DND-41 (cell line): ENCODE measurements around the gene R3HDM1.

Source experiments
- CTCF ChIP-seq: IDR thresholded peaks from 2 replicates; pipeline ENCODE4 v1.5.1; 2012; ENCODE audit warnings: borderline replicate concordance, low read length, moderate library complexity, mild to moderate bottlenecking; ENCODE audit not compliant: poor library complexity, severe bottlenecking; ENCODE audit errors: extremely low read depth
- EZH2 ChIP-seq: IDR thresholded peaks from 3 replicates; pipeline ENCODE4 v1.6.1; 2012; ENCODE audit warnings: borderline replicate concordance, low read depth, mild to moderate bottlenecking, moderate library complexity, low read length, inconsistent platforms; ENCODE audit not compliant: severe bottlenecking

GRCh38 chr2:135664623-135665068 is 133.4 kb downstream of the R3HDM1 start:
- TF ChIP-seq CTCF (no peak), EZH2 (no peak)
